Left ventricle myocardium inferior (tissue), 1 donor: Measurements from ENCODE around the gene TFIP11. TPM values are rescaled to one million over a fixed set of nuclear protein-coding genes. Genes with fewer than 3 reads are reported as not detected.
A peak's percentile ranks its signal among the peaks of the same experiment; 100 is the strongest.

Experiments used
- DNase-seq: peaks from one replicate; pipeline ENCODE4 v3.0.0-alpha.2; 2020
- H3K27ac ChIP-seq: fragments of 200-600 bp; replicated peaks from 2 replicates; pipeline ENCODE4 v1.8.0; 2021
- H3K27me3 ChIP-seq: fragments of 200-600 bp; 2 replicates; pipeline ENCODE4 v1.8.0; 2021; ENCODE audit warnings: low read depth
- H3K36me3 ChIP-seq: fragments of 200-600 bp; 2 replicates; pipeline ENCODE4 v1.8.0; 2021
- H3K4me1 ChIP-seq: fragments of 200-600 bp; 2 replicates; pipeline ENCODE4 v1.8.0; 2021
- H3K4me3 ChIP-seq: fragments of 200-600 bp; 2 replicates; pipeline ENCODE4 v1.8.0; 2021; ENCODE audit warnings: mild to moderate bottlenecking, moderate library complexity
- H3K9me3 ChIP-seq: fragments of 200-600 bp; replicated peaks from 2 replicates; pipeline ENCODE4 v1.8.0; 2021
- CTCF ChIP-seq: fragments of 200-600 bp; IDR thresholded peaks from 2 replicates; pipeline ENCODE4 v1.8.0; 2021; ENCODE audit warnings: antibody characterized with exemption, mild to moderate bottlenecking, borderline replicate concordance
- intact Hi-C: fragments of 100-400 bp; cut with micrococcal nuclease; formaldehyde crosslinking; loops from one replicate; pipeline ENCODE4 v1.11.0; 2022
- total RNA-seq: library from RNA; stranded (reverse); fragmentation: NEBNext Ultra II Directional; extraction: Animal tissue kit (Norgen Biotek cat#: 25700); gene quantifications from one replicate; pipeline ENCODE4 v1.2.1, GENCODE V29; 2021
- donor health status: DM: no; HTN: yes; CAD: no; lungs with severe emphysema.

Gene TFIP11
- total RNA-seq, 1 donor from 2014 or later = 25.7 TPM

- no peak for DNase-seq
- intact Hi-C loops = no loop called here
- Histone ChIP-seq H3K9me3 (no peaks in the 10 kb centered on the region), H3K36me3 (peaks cover 51% of the 10 kb centered on the region), H3K27ac (no peak overlapping the region), H3K27me3 (no peaks in the 10 kb centered on the region), H3K4me3 (no peak overlapping the region), H3K4me1 (peaks cover 39% of the 10 kb centered on the region)
- TF ChIP-seq CTCF = no peak
Measured at GRCh38 chr22:26541167-26541819, 29.0 kb upstream of the TFIP11 start.

- peaks cover 61% of the 10 kb centered on the region for H3K36me3 ChIP-seq
- intact Hi-C loops = no loop called here
- H3K27me3 ChIP-seq = no peaks in the 10 kb centered on the region
- no peak for DNase-seq
- no peaks in the 10 kb centered on the region for H3K9me3 ChIP-seq
- H3K4me3 ChIP-seq = no peak overlapping the region
- no peak overlapping the region for H3K27ac ChIP-seq
- H3K4me1 ChIP-seq = peaks cover 30% of the 10 kb centered on the region
- TF ChIP-seq CTCF = no peak
Measured at GRCh38 chr22:26540119-26540518, 27.8 kb upstream of the TFIP11 start.

- no peaks in the 10 kb centered on the region for H3K9me3 ChIP-seq
- peaks cover 15% of the 10 kb centered on the region for H3K4me1 ChIP-seq
- no peak for TF ChIP-seq CTCF
- no peak overlapping the region for H3K4me3 ChIP-seq
- intact Hi-C loops = no loop called here
- no peak overlapping the region for H3K27ac ChIP-seq
- no peaks in the 10 kb centered on the region for H3K27me3 ChIP-seq
- H3K36me3 ChIP-seq = peaks cover 74% of the 10 kb centered on the region
- DNase-seq = no peak
Measured at GRCh38 chr22:26536762-26537134, 24.5 kb upstream of the TFIP11 start.

GRCh38 chr22:26536056-26536761 is 23.9 kb upstream of the TFIP11 start:
- intact Hi-C loops = no loop called here
- no peak for TF ChIP-seq CTCF
- Histone ChIP-seq H3K4me1 (peaks cover 15% of the 10 kb centered on the region), H3K9me3 (no peaks in the 10 kb centered on the region), H3K27me3 (no peaks in the 10 kb centered on the region), H3K36me3 (peaks cover 74% of the 10 kb centered on the region), H3K4me3 (no peak overlapping the region), H3K27ac (no peak overlapping the region)
- DNase-seq = no peak

- no peak for DNase-seq
- Histone ChIP-seq H3K9me3 (no peaks in the 10 kb centered on the region), H3K27ac (peak overlapping the region; percentile 1), H3K36me3 (peaks cover 74% of the 10 kb centered on the region), H3K27me3 (no peaks in the 10 kb centered on the region), H3K4me1 (peaks cover 15% of the 10 kb centered on the region), H3K4me3 (no peak overlapping the region)
- intact Hi-C loops = no loop called here
- no peak for TF ChIP-seq CTCF
Measured at GRCh38 chr22:26535603-26535908, 23.3 kb upstream of the TFIP11 start.
